Ovary (tissue), 3 donors: ENCODE data around the gene NDUFV1.

Experiments used
- CTCF ChIP-seq, 3 donors: fragments of 450-650 bp in 2 of 3; fragments of 200-600 bp in 1 of 3; IDR thresholded peaks; one replicate each; pipeline versions ENCODE4 v1.5.1 to v1.8.0; 2016 to 2022; ENCODE audit warnings: antibody characterized with exemption in 3 of 3, mild to moderate bottlenecking in 1 of 3
- EP300 ChIP-seq: sonication (generic); formaldehyde crosslinking; IDR thresholded peaks from one replicate; pipeline ENCODE4 v1.6.1; 2017; ENCODE audit warnings: antibody characterized with exemption
- donor health status: DM: no; HTN: no; CAD: no.

DNA sequence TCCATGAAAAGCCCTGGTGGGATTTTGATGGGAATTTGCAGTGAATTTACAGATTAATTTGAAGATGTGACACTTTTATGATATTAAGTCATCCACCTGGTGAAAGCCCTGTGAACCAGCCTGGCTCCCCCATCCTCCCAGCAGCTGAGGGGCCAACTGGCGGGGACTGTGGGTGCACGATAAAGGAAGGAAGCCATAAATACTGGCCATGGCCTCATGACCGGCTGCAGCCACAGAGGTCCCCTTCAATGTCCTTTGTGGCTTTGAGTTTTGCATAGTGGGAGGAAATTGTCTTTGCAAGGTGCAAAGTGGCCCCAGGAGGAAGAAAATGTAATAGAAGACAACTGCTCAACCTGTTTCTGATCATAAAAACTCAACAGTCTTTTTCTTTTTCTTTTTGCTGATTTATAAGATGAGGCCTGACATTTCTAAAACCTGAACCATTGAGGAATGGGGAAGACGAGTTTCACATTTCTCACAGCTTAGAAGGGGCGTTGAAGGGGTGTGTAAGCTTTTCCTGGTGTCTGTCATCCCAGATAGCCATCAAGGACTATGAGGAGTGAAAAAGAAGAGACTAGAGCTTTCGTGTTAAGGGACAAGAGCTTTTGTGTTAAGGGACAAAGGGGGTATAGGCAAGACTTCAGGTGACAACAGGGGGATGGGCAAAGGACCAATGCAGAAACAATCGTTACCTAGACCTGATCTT, 6.3 kb upstream of the NDUFV1 start:
- TF ChIP-seq CTCF (IDR thresholded peaks at IDR 0.05) (no peak), EP300 (no peak)
